Endothelial cell of umbilical vein (primary cell): ENCODE measurements around the gene ALG5. TPM values are rescaled to one million over a fixed set of nuclear protein-coding genes. Genes with fewer than 3 reads are reported as not detected.

Source experiments
- BruUV-seq: library from RNA; stranded (reverse); fragments of 400-500 nt; replicated peaks from 2 replicates; lab custom pipeline; 2021; lab: Mats Ljungman, UMichigan
- CTCF ChIA-PET: fragments of 300-600, 350-600 bp; sonication (Branson Sonifier 250); formaldehyde crosslinking; loops from one replicate; lab custom pipeline; 2021; ENCODE audit warnings: antibody characterized with exemption, inconsistent platforms; lab: Charles Lee
- POLR2A ChIA-PET: fragments of 300-600, 350-600 bp; sonication (Branson Sonifier 250); formaldehyde crosslinking; loops from one replicate; lab custom pipeline; 2021; ENCODE audit warnings: antibody characterized with exemption, inconsistent platforms; lab: Charles Lee
- DNase-seq: peaks from one replicate; pipeline ENCODE4 v3.0.0-alpha.2; 2011; ENCODE audit warnings: low read depth, low spot score
- FAIRE-seq: peaks from 2 replicates; lab custom pipeline; 2011; peaks lifted over from hg19 to GRCh38; lab: Jason Lieb, UNC
- H2AFZ ChIP-seq: 2 replicates; pipeline ENCODE4 v1.6.0; 2012; ENCODE audit warnings: low read depth, low read length, control low read depth, inconsistent platforms
- H3K27ac ChIP-seq: 2 replicates; pipeline ENCODE4 v1.5.1; 2011; ENCODE audit warnings: low read depth, mild to moderate bottlenecking, control low read depth, low read length, moderate library complexity; ENCODE audit not compliant: insufficient read depth
- H3K27me3 ChIP-seq, 2 experiments: 2 replicates each; pipeline versions ENCODE4 v1.6.0 to v1.6.1; 2011; ENCODE audit warnings: low read length in 2 of 2, mixed read lengths in 1 of 2; ENCODE audit not compliant: control insufficient read depth in 2 of 2, insufficient read depth in 2 of 2
- H3K36me3 ChIP-seq, 2 experiments: 2 replicates in 1 of 2; 3 replicates in 1 of 2; pipeline ENCODE4 v1.5.1; 2011; ENCODE audit warnings: low read length in 2 of 2, mild to moderate bottlenecking in 1 of 2, moderate library complexity in 1 of 2; ENCODE audit not compliant: control insufficient read depth in 2 of 2, insufficient read depth in 2 of 2; ENCODE audit errors: extremely low read depth in 1 of 2
- H3K4me1 ChIP-seq: 3 replicates; pipeline ENCODE4 v1.5.1; 2011; ENCODE audit warnings: mild to moderate bottlenecking, low read length; ENCODE audit not compliant: control insufficient read depth, insufficient read depth; ENCODE audit errors: extremely low read depth
- H3K4me2 ChIP-seq: 2 replicates; pipeline ENCODE4 v1.6.1; 2011; ENCODE audit warnings: low read length, control low read depth, mixed read lengths; ENCODE audit not compliant: insufficient read depth
- H3K4me3 ChIP-seq, 3 experiments: fragments of 200-600 bp in 1 of 3; sonication (generic), shearing (Covaris generic) in 1 of 3; replicated peaks in 1 of 3; 2 replicates each; pipeline ENCODE4 v1.5.1; 2011 to 2016; ENCODE audit warnings: control low read depth in 3 of 3, low read length in 3 of 3, mild to moderate bottlenecking in 2 of 3, inconsistent platforms in 1 of 3, low read depth in 1 of 3, moderate library complexity in 1 of 3; ENCODE audit not compliant: insufficient read depth in 1 of 3
- H3K79me2 ChIP-seq: 2 replicates; pipeline ENCODE4 v1.6.0; 2012; ENCODE audit warnings: low read length, inconsistent platforms; ENCODE audit not compliant: control insufficient read depth, insufficient read depth
- H3K9ac ChIP-seq: replicated peaks from 2 replicates; pipeline ENCODE3; 2011; ENCODE audit warnings: low read length, control low read depth; ENCODE audit not compliant: insufficient read depth; ENCODE audit errors: extremely low read depth
- H3K9me1 ChIP-seq: replicated peaks from 3 replicates; pipeline ENCODE4 v1.6.0; 2011; ENCODE audit warnings: mild to moderate bottlenecking, low read length; ENCODE audit not compliant: control insufficient read depth, insufficient read depth; ENCODE audit errors: extremely low read depth
- H3K9me3 ChIP-seq: replicated peaks from 2 replicates; pipeline ENCODE4 v1.5.1; 2012; ENCODE audit warnings: low read length, inconsistent platforms; ENCODE audit not compliant: control insufficient read depth, insufficient read depth
- H4K20me1 ChIP-seq: replicated peaks from 2 replicates; pipeline ENCODE3; 2011; ENCODE audit warnings: mild to moderate bottlenecking, low read length; ENCODE audit not compliant: control insufficient read depth, insufficient read depth; ENCODE audit errors: extremely low read depth
- CTCF ChIP-seq, 2 donors: IDR thresholded peaks; 1 replicate in 1 of 2; 2 replicates in 1 of 2; pipeline ENCODE4 v1.5.1; 2011; ENCODE audit warnings: low read length in 2 of 2, mild to moderate bottlenecking in 2 of 2, moderate library complexity in 2 of 2, control low read depth in 1 of 2, inconsistent platforms in 1 of 2, low read depth in 1 of 2; ENCODE audit not compliant: insufficient read depth in 1 of 2; ENCODE audit errors: extremely low read depth in 1 of 2
- FOS ChIP-seq: IDR thresholded peaks from 2 replicates; pipeline ENCODE4 v1.6.1; 2011; ENCODE audit warnings: mild to moderate bottlenecking, low read length, moderate library complexity, borderline replicate concordance; ENCODE audit not compliant: insufficient read depth
- JUN ChIP-seq: IDR thresholded peaks from 2 replicates; pipeline ENCODE4 v1.6.1; 2011; ENCODE audit warnings: borderline replicate concordance, low read depth; ENCODE audit not compliant: insufficient read length, insufficient read depth
- MYC ChIP-seq: IDR thresholded peaks from one replicate; pipeline ENCODE4 v1.6.1; 2011; ENCODE audit warnings: mild to moderate bottlenecking, low read depth, low read length
- POLR2A ChIP-seq: IDR thresholded peaks from 2 replicates; pipeline ENCODE4 v1.6.1; 2012; ENCODE audit warnings: low read depth, mild to moderate bottlenecking, control low read depth, low read length
- dilution Hi-C: fragments of 300-500 bp; cut with MboI; formaldehyde crosslinking; loops from one replicate; pipeline ENCODE4 v1.15.0; 2019; ENCODE audit warnings: low sequenced_read_pairs; ENCODE audit not compliant: extremely low pct_ligation_motif_present
- intact Hi-C: fragments of 100-400 bp; cut with micrococcal nuclease; formaldehyde crosslinking; loops from one replicate; pipeline ENCODE4 v1.10.0; 2022
- polyA plus RNA-seq, 4 experiments: library from polyadenylated mRNA; depleted of rRNA in 3 of 4; stranded (reverse) in 3 of 4; unstranded in 1 of 4; fragments of >200 nt; gene quantifications; 2 replicates each; pipeline versions ENCODE4 v1.2.1 to v1.2.3, GENCODE V29; 2011 to 2012; ENCODE audit warnings: missing spikeins in 1 of 4
- total RNA-seq: library from RNA; stranded (reverse); gene quantifications from 2 replicates; pipeline ENCODE4 v1.2.3, GENCODE V29; 2021

ALG5 gene
- total and polyA plus RNA-seq, 2 donors (not counting 3 experiments of a cell fraction or from before 2014, with no cell fraction given): 24.4 to 29.3 TPM

GRCh38 chr13:36986462-36987240 is 12.5 kb downstream of the ALG5 start:
- peak; percentile 72 for TF ChIP-seq FOS
- peak; percentile 60 for TF ChIP-seq JUN
- TF ChIP-seq MYC: no peak
- no peak overlapping the region for H3K27ac ChIP-seq
- ChIA-PET CTCF (interaction anchor here (0.7 to 1.7 kb wide), 6 partner anchors 128 to 1007 kb away, joined by 3 to 7 read pairs (median 4); no protein-coding TSS in a partner anchor), POLR2A (interaction anchor here (0.6 kb wide), 1 partner anchor 13 kb away, joined by 7 read pairs; no protein-coding TSS in a partner anchor)
- DNase-seq (peak; percentile 52), FAIRE-seq (peak; percentile 48)
- peaks cover 9 to 38% of the 10 kb centered on the region in 2 experiments for H3K36me3 ChIP-seq
- H3K4me1 ChIP-seq: peaks cover 16% of the 10 kb centered on the region
- no peaks in the 10 kb centered on the region for H3K9me1 ChIP-seq
- H2AFZ ChIP-seq: no peak overlapping the region
- no peaks in the 10 kb centered on the region for H3K27me3 ChIP-seq
- peak overlapping the region; percentile 49 for H3K4me2 ChIP-seq
- no peak overlapping the region for H3K4me3 ChIP-seq
- H4K20me1 ChIP-seq: no peaks in the 10 kb centered on the region
- H3K9me3 ChIP-seq: no peaks in the 10 kb centered on the region
- no peak overlapping the region for H3K9ac ChIP-seq
- intact Hi-C loops: loop anchor here (10.0 kb wide), 2 partner anchors 452 to 702 kb away; no protein-coding TSS in a partner anchor
- dilution Hi-C loops: loop anchor here (25.0 kb wide), 1 partner anchor 124 kb away; no protein-coding TSS in a partner anchor
- H3K79me2 ChIP-seq: no peaks in the 10 kb centered on the region
- BruUV-seq: no TSS peak

DNA sequence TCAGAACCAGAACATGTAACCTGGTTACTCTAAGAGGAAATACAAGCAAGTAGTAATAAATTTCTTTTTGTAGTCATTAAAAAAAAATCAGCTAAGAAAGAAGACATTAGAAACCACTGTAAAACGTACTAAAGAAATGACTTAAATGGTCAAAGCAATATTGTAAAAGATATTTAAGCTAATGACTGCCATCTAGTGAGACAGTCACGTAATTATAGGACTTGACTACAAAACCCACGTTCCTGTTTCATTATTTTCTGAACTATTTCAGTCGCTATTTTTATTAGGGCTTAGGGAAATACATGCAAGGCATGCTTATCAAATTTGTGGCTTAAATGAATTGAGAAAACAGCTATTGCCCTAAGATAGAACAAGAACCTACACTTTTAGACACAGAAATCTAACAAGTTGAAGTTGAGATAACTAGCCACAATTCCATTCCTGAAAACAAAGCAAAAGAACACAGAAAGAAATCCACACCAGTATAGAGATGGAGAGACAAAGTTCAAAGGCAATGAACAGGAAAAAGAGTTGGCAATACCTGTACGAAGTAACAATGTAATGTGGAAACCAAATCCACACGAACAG is 17.9 kb downstream of the ALG5 start:
- intact Hi-C loops: loop anchor here (1.0 to 10.0 kb wide), 6 partner anchors 123 to 696 kb away; no protein-coding TSS in a partner anchor
- BruUV-seq: no TSS peak
- ChIA-PET CTCF (interaction anchor here (0.7 to 10.2 kb wide), 37 partner anchors 9 to 1002 kb away, joined by 3 to 359 read pairs (median 5); partner anchors contain the start of gene SMAD9), POLR2A (interaction anchor here (0.6 kb wide), 1 partner anchor 123 kb away, joined by 3 read pairs; no protein-coding TSS in a partner anchor)
- no peaks in the 10 kb centered on the region for H3K27me3 ChIP-seq
- H3K36me3 ChIP-seq: peaks cover 2 to 17% of the 10 kb centered on the region in 2 experiments
- no peak overlapping the region for H3K4me2 ChIP-seq
- H3K9me1 ChIP-seq: no peaks in the 10 kb centered on the region
- no peaks in the 10 kb centered on the region for H3K79me2 ChIP-seq
- TF ChIP-seq POLR2A: no peak
- peak; percentile 33 to 37 for TF ChIP-seq CTCF (IDR thresholded peaks at IDR 0.05; ENCODE audit: extremely low read depth in 1 of 2, insufficient read depth in 1 of 2, low read depth in 1 of 2, low read length in 2 of 2)
- H3K4me3 ChIP-seq: no peak overlapping the region
- no peaks in the 10 kb centered on the region for H3K4me1 ChIP-seq
- no peak overlapping the region for H3K9ac ChIP-seq
- no peaks in the 10 kb centered on the region for H3K9me3 ChIP-seq
- peak; percentile 75 for DNase-seq
- no peak for FAIRE-seq
- no peak overlapping the region for H3K27ac ChIP-seq
- H4K20me1 ChIP-seq: no peaks in the 10 kb centered on the region
- dilution Hi-C loops: loop anchor here (25.0 kb wide), 1 partner anchor 119 kb away; no protein-coding TSS in a partner anchor
- H2AFZ ChIP-seq: no peak overlapping the region
